GM12875 (cell line): ENCODE measurements around the gene CRYGC.

Experiments
- H3K4me3 ChIP-seq: one replicate; pipeline ENCODE4 v1.5.1; 2011; ENCODE audit warnings: low read depth, low read length, control low read depth
- TF ChIP-seq, protein P1 (sequence below): IDR thresholded peaks from 2 replicates; pipeline ENCODE4 v1.5.1; 2011; ENCODE audit warnings: low read depth, mild to moderate bottlenecking, control low read depth, inconsistent platforms, low read length, moderate library complexity, borderline replicate concordance; ENCODE audit not compliant: insufficient read depth

Gene CRYGC, protein sequence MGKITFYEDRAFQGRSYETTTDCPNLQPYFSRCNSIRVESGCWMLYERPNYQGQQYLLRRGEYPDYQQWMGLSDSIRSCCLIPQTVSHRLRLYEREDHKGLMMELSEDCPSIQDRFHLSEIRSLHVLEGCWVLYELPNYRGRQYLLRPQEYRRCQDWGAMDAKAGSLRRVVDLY

DNA sequence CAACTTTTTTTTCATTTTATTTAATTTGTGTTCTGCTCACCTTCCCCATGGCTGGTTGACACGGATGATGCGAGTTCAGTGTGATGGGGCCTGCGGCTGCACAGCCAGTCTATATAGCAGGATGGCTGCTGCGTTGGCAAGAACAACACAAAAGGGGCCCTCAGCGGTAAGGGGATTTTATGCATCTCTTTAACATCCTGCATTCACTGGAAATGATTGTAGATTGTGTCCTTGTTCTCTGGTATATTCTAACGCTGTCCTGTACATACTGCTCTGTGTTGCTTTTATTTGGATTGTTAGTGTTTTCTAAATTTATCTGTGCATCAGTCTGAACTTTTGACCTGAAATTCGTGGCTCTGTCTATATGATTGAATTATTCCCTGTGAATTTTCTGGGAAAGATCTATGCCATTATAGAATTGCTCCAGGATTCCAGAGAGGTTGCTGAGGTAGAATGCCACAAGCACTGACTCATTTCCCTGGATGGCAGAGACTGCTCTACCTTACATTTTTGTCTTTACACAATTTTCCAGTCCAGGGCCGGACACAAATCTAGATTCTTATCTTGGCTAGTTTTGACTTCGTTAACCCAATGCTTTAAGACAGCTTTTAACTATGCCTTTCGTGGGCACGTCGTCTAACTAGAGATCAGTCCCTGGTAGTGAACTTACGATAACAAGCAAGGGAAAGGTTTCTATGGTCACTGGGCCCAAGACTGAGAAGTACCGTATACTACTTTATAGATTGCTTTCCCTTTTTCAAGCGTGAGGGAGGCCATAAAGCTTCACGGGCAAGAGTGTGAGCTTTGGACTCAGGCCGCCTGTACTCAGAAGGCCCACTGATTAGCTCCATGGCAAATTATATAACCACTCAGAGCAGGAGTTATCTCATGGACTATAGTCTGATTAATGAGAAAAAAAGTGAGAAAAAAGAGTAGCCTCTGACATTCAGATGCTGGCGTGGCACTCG lies at the start of gene CRYGC:
Gene CRYGC (minus strand): TSS at position 85 of the 968 bp plus-strand sequence. CDS start 36 bp downstream, at position 49.
- TF ChIP-seq, protein P1, sequence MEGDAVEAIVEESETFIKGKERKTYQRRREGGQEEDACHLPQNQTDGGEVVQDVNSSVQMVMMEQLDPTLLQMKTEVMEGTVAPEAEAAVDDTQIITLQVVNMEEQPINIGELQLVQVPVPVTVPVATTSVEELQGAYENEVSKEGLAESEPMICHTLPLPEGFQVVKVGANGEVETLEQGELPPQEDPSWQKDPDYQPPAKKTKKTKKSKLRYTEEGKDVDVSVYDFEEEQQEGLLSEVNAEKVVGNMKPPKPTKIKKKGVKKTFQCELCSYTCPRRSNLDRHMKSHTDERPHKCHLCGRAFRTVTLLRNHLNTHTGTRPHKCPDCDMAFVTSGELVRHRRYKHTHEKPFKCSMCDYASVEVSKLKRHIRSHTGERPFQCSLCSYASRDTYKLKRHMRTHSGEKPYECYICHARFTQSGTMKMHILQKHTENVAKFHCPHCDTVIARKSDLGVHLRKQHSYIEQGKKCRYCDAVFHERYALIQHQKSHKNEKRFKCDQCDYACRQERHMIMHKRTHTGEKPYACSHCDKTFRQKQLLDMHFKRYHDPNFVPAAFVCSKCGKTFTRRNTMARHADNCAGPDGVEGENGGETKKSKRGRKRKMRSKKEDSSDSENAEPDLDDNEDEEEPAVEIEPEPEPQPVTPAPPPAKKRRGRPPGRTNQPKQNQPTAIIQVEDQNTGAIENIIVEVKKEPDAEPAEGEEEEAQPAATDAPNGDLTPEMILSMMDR = no peak
- H3K4me3 ChIP-seq = no peak within 1 kb of the TSS

DNA sequence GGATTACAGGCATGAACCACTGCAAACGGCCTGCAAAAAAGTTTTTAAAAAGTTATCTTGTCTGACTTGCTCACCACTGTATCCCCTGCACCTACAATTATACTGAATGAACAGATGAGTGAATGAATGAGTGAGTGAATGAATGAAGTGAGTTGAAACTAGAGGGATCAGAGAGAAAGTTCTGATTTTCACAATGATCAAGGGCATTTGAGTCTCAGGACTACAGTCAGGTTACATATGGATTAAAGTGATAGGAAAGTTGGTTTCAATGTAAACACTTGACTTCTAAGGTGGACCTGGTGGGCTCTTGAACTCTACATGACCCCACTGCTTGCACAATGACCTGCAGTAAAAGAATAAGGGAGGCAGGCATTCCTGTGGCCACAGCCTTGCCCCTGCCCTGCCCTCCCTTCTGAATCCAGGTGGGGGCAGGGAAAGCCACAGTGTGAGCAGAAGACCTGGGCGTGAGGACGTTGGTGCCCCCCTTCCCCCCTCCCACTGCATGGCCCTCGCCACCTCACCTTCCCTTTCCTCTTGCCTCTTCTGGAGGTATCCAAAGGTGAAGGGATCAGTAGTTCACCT lies 49.5 kb upstream of the CRYGC start:
- TF ChIP-seq, protein P1 = no peak
- H3K4me3 ChIP-seq = no peak overlapping the region

DNA sequence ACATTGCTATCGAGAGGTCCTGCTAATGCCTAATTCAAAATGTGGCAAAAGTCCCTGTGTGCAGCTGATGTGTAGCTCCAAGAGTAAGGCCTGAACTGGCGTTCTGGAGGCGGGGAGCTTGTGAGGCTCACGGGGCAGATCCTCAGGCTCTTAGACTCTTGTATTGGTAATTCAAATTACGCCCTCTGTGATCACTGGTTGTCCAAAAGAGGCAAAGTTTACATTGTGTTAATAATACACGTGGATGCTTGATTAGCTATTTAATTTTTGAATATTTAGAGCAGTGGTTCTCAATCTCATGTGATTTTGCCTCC lies 46.2 kb upstream of the CRYGC start:
- TF ChIP-seq, protein P1 = no peak
- H3K4me3 ChIP-seq = no peak overlapping the region

DNA sequence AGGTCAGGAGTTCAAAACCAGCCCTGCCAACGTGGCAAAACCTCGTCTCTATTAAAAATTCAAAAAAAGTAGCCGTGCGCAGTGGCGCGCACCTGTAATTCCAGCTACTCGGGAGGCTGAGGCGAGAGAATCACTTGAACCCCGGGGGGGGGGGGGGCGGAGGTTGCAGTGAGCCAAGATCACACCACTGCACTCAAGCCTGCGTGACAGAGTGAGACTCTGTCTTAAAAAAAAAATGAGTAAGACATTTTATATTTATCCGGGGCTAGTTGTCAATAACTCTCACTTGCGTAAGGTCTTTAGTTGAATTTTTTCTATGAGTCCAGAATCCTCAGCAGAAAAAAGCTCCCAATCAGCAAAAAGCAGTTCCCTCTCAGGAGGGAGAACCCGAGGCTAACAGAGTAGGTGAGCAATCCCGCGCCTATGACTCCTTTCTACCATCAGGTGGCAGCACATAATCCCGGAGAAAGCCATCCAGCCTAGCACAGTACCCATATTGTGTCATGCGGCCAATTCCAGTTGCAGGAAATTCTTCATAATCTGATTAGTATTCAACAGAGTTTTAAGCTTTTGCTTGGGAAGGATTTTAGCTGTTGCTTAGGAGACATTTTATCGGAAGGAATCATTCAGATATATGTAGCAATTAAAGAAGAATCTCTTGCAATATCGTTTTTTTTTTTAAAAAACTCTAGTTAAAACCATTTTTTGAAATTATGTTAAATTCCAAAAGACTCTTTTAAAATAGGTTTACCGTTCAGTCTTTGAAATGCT lies 45.6 kb upstream of the CRYGC start:
- TF ChIP-seq, protein P1 = peak; percentile 90
- no peak overlapping the region for H3K4me3 ChIP-seq

DNA sequence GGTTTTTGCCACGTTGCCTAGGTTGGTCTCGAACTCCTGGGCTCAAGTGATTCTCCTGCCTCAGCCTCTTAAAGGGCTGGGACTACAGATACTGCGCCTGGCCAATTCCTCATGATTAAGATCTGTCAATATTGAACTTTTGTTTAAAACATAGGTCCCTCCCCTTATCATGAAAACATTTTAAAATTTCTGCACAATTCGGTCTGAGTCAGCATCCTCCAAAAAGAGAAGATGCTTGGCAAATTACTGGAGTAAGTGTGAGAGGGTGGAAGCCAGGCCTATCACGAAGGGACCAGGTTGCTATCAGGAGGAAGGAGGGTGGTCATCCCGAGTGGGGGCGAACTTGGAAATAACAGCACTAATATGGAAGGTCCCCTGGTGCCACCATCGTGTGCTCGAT lies 44.5 kb upstream of the CRYGC start:
- H3K4me3 ChIP-seq = no peak overlapping the region

DNA sequence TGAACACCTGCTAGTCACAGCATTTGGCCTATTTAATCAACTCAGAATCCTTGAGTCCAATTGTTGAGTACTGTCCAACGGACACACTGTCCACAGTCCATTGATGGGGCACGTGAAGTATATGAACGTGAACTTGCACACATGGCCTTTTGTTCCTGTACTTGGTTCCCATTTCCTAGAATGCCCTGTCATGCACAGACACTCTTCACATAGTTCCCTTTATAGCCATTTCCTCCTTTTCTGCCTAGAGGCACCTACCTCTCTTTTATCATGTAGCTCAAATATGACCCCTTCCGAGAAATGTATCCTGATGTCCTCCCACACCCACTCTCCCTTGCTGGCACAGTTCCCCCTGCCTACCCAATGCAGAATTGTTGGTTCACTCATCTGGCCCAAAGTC lies 42.5 kb upstream of the CRYGC start:
- no peak overlapping the region for H3K4me3 ChIP-seq
- TF ChIP-seq, protein P1 = no peak

More for the DNA sequence above, 44.5 kb upstream of the CRYGC start:
- TF ChIP-seq, protein P1 = no peak
